GM23338 (cell line): ENCODE data around the gene NEFH. TPM values are rescaled to one million over a fixed set of nuclear protein-coding genes. Genes with fewer than 3 reads are reported as not detected.

Source experiments
- ATAC-seq: fragments of 200-7000 bp; cut with Tn5 transposase; 3 replicates; pipeline ENCODE4 v1.9.1; 2020
- DNase-seq: peaks from one replicate; pipeline ENCODE4 v3.0.0-alpha.2; 2015; ENCODE audit warnings: low spot score
- H2AFZ ChIP-seq: fragments of 200-600 bp; sonication (generic); 2 replicates; pipeline ENCODE4 v1.8.0; 2016; ENCODE audit warnings: antibody characterized with exemption, mild to moderate bottlenecking, moderate library complexity
- H3F3A ChIP-seq: fragments of 200-600 bp; sonication (generic); replicated peaks from 2 replicates; pipeline ENCODE4 v1.8.0; 2017; ENCODE audit warnings: antibody characterized with exemption, mixed run types, low read depth
- H3K27ac ChIP-seq: fragments of 200-600 bp; sonication (generic); 2 replicates; pipeline ENCODE4 v1.6.1; 2016; ENCODE audit warnings: low read depth
- H3K27me3 ChIP-seq: fragments of 200-600 bp; sonication (generic); 2 replicates; pipeline ENCODE4 v1.8.0; 2016; ENCODE audit warnings: mild to moderate bottlenecking, mixed run types, moderate library complexity; ENCODE audit not compliant: insufficient read depth
- H3K36me3 ChIP-seq: fragments of 200-600 bp; sonication (generic); 2 replicates; pipeline ENCODE4 v1.8.0; 2016; ENCODE audit warnings: mild to moderate bottlenecking; ENCODE audit not compliant: insufficient read depth
- H3K4me1 ChIP-seq: fragments of 200-600 bp; sonication (generic); 2 replicates; pipeline ENCODE4 v1.8.0; 2016; ENCODE audit warnings: mild to moderate bottlenecking, moderate library complexity; ENCODE audit not compliant: insufficient read depth
- H3K4me2 ChIP-seq: fragments of 200-600 bp; sonication (generic); 2 replicates; pipeline ENCODE4 v1.7.1; 2017; ENCODE audit warnings: mixed run types
- H3K4me3 ChIP-seq: fragments of 200-600 bp; sonication (generic); 2 replicates; pipeline ENCODE4 v1.6.1; 2016; ENCODE audit warnings: mixed run types
- H3K79me2 ChIP-seq: fragments of 200-600 bp; sonication (generic); replicated peaks from 2 replicates; pipeline ENCODE4 v1.8.0; 2017; ENCODE audit warnings: mild to moderate bottlenecking; ENCODE audit not compliant: insufficient read depth
- H3K9me2 ChIP-seq: fragments of 200-600 bp; sonication (generic); 2 replicates; pipeline ENCODE4 v1.8.0; 2017; ENCODE audit not compliant: insufficient read depth
- H4K20me1 ChIP-seq: fragments of 200-600 bp; sonication (generic); replicated peaks from 2 replicates; pipeline ENCODE4 v1.8.0; 2017; ENCODE audit warnings: mild to moderate bottlenecking; ENCODE audit not compliant: insufficient read depth
- H3K27ac Mint-ChIP-seq: 2 replicates; pipeline ENCODE4 v1.8.0; 2020; ENCODE audit warnings: inconsistent platforms, mild to moderate bottlenecking, moderate library complexity, mixed read lengths
- H3K27me3 Mint-ChIP-seq: 3 replicates; pipeline ENCODE4 v1.8.0; 2022; ENCODE audit warnings: low read depth, mild to moderate bottlenecking, moderate library complexity, mixed read lengths, inconsistent platforms; ENCODE audit not compliant: insufficient read depth, poor library complexity
- H3K36me3 Mint-ChIP-seq: 3 replicates; pipeline ENCODE4 v1.8.0; 2021; ENCODE audit warnings: low read depth, mild to moderate bottlenecking, inconsistent platforms, moderate library complexity, mixed read lengths
- H3K4me1 Mint-ChIP-seq: 3 replicates; pipeline ENCODE4 v1.8.0; 2020; ENCODE audit warnings: mild to moderate bottlenecking, inconsistent platforms, mixed read lengths
- H3K4me3 Mint-ChIP-seq: 3 replicates; pipeline ENCODE4 v1.8.0; 2021; ENCODE audit warnings: moderate library complexity, mild to moderate bottlenecking, inconsistent platforms, mixed read lengths
- H3K9me3 Mint-ChIP-seq: 3 replicates; pipeline ENCODE4 v1.8.0; 2020; ENCODE audit warnings: moderate library complexity, mild to moderate bottlenecking, inconsistent platforms, mixed read lengths
- CREB1 ChIP-seq: fragments of 250-450 bp; sonication (Bioruptor Pico); IDR thresholded peaks from 2 replicates; pipeline ENCODE4 v1.5.0; 2020; ENCODE audit warnings: low read depth, mild to moderate bottlenecking, moderate library complexity
- EZH2 ChIP-seq: fragments of 200-600 bp; sonication (generic); IDR thresholded peaks from one replicate; pipeline ENCODE4 v1.8.0; 2017; ENCODE audit warnings: antibody characterized with exemption, mild to moderate bottlenecking, low read depth; ENCODE audit not compliant: unreplicated experiment
- EZH2phosphoT487 ChIP-seq: fragments of 200-600 bp; sonication (generic); IDR thresholded peaks from one replicate; pipeline ENCODE4 v1.8.1; 2018; ENCODE audit warnings: antibody characterized with exemption; ENCODE audit not compliant: unreplicated experiment
- JUNB ChIP-seq: IDR thresholded peaks from one replicate; pipeline ENCODE4 v1.6.1; 2016; ENCODE audit warnings: antibody characterized with exemption; ENCODE audit not compliant: unreplicated experiment
- NANOG ChIP-seq: IDR thresholded peaks from 2 replicates; pipeline ENCODE4 v1.6.1; 2016; ENCODE audit warnings: antibody characterized with exemption, borderline replicate concordance
- POLR2AphosphoS5 ChIP-seq: IDR thresholded peaks from 2 replicates; pipeline ENCODE4 v1.6.1; 2016; ENCODE audit warnings: antibody characterized with exemption, low read depth
- STAT1 ChIP-seq: IDR thresholded peaks from one replicate; pipeline ENCODE4 v1.6.1; 2016; ENCODE audit warnings: antibody characterized with exemption; ENCODE audit not compliant: unreplicated experiment
- ZNF114 ChIP-seq: fragments of 250-450 bp; sonication (Bioruptor Pico); IDR thresholded peaks from 2 replicates; pipeline ENCODE4 v1.5.0; 2020; ENCODE audit warnings: mild to moderate bottlenecking, moderate library complexity
- ZNF331 ChIP-seq: fragments of 250-450 bp; sonication (Bioruptor Pico); IDR thresholded peaks from 2 replicates; pipeline ENCODE4 v1.5.0; 2020; ENCODE audit warnings: low read depth, mild to moderate bottlenecking, moderate library complexity
- polyA plus RNA-seq: library from polyadenylated mRNA; unstranded; fragments of >200 nt; fragmentation: Nextera tagmentation; extraction: Ambion mirVana; gene quantifications from 2 replicates; pipeline ENCODE4 v1.2.1, GENCODE V29; 2016
- total RNA-seq: library from RNA; depleted of rRNA; stranded (reverse); fragments of >200 nt; shearing (Covaris generic); gene quantifications from 2 replicates; pipeline ENCODE4 v1.2.3, GENCODE V29; 2014
- TF ChIP-seq, protein P1 (sequence below), 2 experiments: fragments of 200-600 bp in 1 of 2; sonication (generic) in 1 of 2; conservative IDR thresholded peaks; 2 replicates each; pipeline versions ENCODE4 v1.5.1 to v1.6.1; 2016 to 2017; ENCODE audit warnings: antibody characterized with exemption in 2 of 2, low read depth in 2 of 2, mild to moderate bottlenecking in 2 of 2, moderate library complexity in 1 of 2
- TF ChIP-seq, protein P2 (sequence below): IDR thresholded peaks from 2 replicates; pipeline ENCODE4 v1.6.1; 2016; ENCODE audit warnings: antibody characterized with exemption
- TF ChIP-seq, protein P3 (sequence below): fragments of 250-450 bp; sonication (Bioruptor Pico); IDR thresholded peaks from 2 replicates; pipeline ENCODE4 v1.5.0; 2020; ENCODE audit warnings: mild to moderate bottlenecking, moderate library complexity
- TF ChIP-seq, protein P4 (sequence below): IDR thresholded peaks from one replicate; pipeline ENCODE4 v1.6.1; 2018; ENCODE audit warnings: antibody characterized with exemption; ENCODE audit not compliant: unreplicated experiment

NEFH gene
- total and polyA plus RNA-seq, 2 experiments from 2014 or later = 2.4 to 6.3 TPM

DNA sequence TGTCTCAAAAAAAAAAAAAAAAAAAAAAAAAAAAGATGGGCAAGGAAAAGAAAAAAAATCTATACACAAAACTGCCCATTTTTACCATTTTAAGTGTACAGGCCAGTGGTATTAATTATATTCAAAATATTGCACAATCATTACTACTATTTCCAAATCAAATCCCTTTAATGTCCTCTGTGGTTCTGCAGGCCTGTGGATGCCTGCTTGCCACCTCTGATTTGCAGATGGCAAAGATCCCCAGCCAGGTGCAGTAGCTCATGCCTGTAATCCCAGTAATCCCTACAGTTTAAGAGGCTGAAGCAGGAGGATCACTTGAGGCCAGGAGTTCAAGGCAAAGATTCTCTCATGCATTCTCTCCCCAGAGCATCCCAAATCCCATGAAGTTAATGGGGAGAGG lies 21.5 kb upstream of the NEFH start:
- Mint-ChIP-seq H3K4me1 (peaks cover 3% of the 10 kb centered on the region; the same call in 2 of the 3 replicates), H3K4me3 (no peak overlapping the region), H3K27me3 (peaks cover 1% of the 10 kb centered on the region), H3K36me3 (no peaks in the 10 kb centered on the region), H3K27ac (no peak overlapping the region), H3K9me3 (no peaks in the 10 kb centered on the region)
- no peak for TF ChIP-seq EZH2phosphoT487
- TF ChIP-seq, protein P1, sequence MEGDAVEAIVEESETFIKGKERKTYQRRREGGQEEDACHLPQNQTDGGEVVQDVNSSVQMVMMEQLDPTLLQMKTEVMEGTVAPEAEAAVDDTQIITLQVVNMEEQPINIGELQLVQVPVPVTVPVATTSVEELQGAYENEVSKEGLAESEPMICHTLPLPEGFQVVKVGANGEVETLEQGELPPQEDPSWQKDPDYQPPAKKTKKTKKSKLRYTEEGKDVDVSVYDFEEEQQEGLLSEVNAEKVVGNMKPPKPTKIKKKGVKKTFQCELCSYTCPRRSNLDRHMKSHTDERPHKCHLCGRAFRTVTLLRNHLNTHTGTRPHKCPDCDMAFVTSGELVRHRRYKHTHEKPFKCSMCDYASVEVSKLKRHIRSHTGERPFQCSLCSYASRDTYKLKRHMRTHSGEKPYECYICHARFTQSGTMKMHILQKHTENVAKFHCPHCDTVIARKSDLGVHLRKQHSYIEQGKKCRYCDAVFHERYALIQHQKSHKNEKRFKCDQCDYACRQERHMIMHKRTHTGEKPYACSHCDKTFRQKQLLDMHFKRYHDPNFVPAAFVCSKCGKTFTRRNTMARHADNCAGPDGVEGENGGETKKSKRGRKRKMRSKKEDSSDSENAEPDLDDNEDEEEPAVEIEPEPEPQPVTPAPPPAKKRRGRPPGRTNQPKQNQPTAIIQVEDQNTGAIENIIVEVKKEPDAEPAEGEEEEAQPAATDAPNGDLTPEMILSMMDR (conservative IDR thresholded peaks at IDR 0.05; ENCODE audit: low read depth in 2 of 2) = no peak
- TF ChIP-seq, protein P2, sequence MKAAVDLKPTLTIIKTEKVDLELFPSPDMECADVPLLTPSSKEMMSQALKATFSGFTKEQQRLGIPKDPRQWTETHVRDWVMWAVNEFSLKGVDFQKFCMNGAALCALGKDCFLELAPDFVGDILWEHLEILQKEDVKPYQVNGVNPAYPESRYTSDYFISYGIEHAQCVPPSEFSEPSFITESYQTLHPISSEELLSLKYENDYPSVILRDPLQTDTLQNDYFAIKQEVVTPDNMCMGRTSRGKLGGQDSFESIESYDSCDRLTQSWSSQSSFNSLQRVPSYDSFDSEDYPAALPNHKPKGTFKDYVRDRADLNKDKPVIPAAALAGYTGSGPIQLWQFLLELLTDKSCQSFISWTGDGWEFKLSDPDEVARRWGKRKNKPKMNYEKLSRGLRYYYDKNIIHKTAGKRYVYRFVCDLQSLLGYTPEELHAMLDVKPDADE = no peak
- TF ChIP-seq NANOG = no peak
- TF ChIP-seq, protein P3, sequence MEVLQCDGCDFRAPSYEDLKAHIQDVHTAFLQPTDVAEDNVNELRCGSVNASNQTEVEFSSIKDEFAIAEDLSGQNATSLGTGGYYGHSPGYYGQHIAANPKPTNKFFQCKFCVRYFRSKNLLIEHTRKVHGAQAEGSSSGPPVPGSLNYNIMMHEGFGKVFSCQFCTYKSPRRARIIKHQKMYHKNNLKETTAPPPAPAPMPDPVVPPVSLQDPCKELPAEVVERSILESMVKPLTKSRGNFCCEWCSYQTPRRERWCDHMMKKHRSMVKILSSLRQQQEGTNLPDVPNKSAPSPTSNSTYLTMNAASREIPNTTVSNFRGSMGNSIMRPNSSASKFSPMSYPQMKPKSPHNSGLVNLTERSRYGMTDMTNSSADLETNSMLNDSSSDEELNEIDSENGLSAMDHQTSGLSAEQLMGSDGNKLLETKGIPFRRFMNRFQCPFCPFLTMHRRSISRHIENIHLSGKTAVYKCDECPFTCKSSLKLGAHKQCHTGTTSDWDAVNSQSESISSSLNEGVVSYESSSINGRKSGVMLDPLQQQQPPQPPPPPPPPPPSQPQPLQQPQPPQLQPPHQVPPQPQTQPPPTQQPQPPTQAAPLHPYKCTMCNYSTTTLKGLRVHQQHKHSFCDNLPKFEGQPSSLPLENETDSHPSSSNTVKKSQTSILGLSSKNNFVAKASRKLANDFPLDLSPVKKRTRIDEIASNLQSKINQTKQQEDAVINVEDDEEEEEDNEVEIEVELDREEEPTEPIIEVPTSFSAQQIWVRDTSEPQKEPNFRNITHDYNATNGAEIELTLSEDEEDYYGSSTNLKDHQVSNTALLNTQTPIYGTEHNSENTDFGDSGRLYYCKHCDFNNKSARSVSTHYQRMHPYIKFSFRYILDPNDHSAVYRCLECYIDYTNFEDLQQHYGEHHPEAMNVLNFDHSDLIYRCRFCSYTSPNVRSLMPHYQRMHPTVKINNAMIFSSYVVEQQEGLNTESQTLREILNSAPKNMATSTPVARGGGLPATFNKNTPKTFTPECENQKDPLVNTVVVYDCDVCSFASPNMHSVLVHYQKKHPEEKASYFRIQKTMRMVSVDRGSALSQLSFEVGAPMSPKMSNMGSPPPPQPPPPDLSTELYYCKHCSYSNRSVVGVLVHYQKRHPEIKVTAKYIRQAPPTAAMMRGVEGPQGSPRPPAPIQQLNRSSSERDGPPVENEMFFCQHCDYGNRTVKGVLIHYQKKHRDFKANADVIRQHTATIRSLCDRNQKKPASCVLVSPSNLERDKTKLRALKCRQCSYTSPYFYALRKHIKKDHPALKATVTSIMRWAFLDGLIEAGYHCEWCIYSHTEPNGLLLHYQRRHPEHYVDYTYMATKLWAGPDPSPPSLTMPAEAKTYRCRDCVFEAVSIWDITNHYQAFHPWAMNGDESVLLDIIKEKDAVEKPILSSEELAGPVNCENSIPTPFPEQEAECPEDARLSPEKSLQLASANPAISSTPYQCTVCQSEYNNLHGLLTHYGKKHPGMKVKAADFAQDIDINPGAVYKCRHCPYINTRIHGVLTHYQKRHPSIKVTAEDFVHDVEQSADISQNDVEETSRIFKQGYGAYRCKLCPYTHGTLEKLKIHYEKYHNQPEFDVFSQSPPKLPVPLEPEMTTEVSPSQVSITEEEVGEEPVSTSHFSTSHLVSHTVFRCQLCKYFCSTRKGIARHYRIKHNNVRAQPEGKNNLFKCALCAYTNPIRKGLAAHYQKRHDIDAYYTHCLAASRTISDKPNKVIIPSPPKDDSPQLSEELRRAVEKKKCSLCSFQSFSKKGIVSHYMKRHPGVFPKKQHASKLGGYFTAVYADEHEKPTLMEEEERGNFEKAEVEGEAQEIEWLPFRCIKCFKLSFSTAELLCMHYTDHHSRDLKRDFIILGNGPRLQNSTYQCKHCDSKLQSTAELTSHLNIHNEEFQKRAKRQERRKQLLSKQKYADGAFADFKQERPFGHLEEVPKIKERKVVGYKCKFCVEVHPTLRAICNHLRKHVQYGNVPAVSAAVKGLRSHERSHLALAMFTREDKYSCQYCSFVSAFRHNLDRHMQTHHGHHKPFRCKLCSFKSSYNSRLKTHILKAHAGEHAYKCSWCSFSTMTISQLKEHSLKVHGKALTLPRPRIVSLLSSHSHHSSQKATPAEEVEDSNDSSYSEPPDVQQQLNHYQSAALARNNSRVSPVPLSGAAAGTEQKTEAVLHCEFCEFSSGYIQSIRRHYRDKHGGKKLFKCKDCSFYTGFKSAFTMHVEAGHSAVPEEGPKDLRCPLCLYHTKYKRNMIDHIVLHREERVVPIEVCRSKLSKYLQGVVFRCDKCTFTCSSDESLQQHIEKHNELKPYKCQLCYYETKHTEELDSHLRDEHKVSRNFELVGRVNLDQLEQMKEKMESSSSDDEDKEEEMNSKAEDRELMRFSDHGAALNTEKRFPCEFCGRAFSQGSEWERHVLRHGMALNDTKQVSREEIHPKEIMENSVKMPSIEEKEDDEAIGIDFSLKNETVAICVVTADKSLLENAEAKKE (CRISPR knock-in tag) = no peak
- TF ChIP-seq ZNF331 (CRISPR knock-in tag) = no peak
- no peak for TF ChIP-seq STAT1
- TF ChIP-seq ZNF114 (CRISPR knock-in tag) = no peak
- no peak for TF ChIP-seq JUNB
- TF ChIP-seq POLR2AphosphoS5 = no peak
- TF ChIP-seq, protein P4, sequence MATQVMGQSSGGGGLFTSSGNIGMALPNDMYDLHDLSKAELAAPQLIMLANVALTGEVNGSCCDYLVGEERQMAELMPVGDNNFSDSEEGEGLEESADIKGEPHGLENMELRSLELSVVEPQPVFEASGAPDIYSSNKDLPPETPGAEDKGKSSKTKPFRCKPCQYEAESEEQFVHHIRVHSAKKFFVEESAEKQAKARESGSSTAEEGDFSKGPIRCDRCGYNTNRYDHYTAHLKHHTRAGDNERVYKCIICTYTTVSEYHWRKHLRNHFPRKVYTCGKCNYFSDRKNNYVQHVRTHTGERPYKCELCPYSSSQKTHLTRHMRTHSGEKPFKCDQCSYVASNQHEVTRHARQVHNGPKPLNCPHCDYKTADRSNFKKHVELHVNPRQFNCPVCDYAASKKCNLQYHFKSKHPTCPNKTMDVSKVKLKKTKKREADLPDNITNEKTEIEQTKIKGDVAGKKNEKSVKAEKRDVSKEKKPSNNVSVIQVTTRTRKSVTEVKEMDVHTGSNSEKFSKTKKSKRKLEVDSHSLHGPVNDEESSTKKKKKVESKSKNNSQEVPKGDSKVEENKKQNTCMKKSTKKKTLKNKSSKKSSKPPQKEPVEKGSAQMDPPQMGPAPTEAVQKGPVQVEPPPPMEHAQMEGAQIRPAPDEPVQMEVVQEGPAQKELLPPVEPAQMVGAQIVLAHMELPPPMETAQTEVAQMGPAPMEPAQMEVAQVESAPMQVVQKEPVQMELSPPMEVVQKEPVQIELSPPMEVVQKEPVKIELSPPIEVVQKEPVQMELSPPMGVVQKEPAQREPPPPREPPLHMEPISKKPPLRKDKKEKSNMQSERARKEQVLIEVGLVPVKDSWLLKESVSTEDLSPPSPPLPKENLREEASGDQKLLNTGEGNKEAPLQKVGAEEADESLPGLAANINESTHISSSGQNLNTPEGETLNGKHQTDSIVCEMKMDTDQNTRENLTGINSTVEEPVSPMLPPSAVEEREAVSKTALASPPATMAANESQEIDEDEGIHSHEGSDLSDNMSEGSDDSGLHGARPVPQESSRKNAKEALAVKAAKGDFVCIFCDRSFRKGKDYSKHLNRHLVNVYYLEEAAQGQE = no peak
- no peak for TF ChIP-seq EZH2
- no peak for TF ChIP-seq CREB1
- no peaks in the 10 kb centered on the region for H3K9me2 ChIP-seq
- H3K79me2 ChIP-seq = no peaks in the 10 kb centered on the region
- DNase-seq (no peak), ATAC-seq (no peak)
- no peaks in the 10 kb centered on the region for H3K27me3 ChIP-seq
- H3F3A ChIP-seq = no peaks in the 10 kb centered on the region
- H3K36me3 ChIP-seq = no peaks in the 10 kb centered on the region
- H3K4me2 ChIP-seq = no peak overlapping the region
- no peak overlapping the region for H2AFZ ChIP-seq
- no peak overlapping the region for H3K27ac ChIP-seq
- no peak overlapping the region for H3K4me3 ChIP-seq
- H4K20me1 ChIP-seq = no peaks in the 10 kb centered on the region
- H3K4me1 ChIP-seq = peaks cover under 1% of the 10 kb centered on the region; the same call in 1 of the 2 replicates
